MM.1S (cell line): ENCODE results near the gene SPC24.

Experiments used
- DNase-seq: peaks from one replicate; pipeline ENCODE4 v3.0.0-alpha.2; 2015
- H2AFZ ChIP-seq: fragments of 300-600 bp; sonication (generic); 2 replicates; pipeline ENCODE4 v1.6.0; 2016; ENCODE audit warnings: antibody characterized with exemption, low read length
- H3F3A ChIP-seq: fragments of 300-600 bp; sonication (generic); 2 replicates; pipeline ENCODE4 v1.6.1; 2016; ENCODE audit warnings: mild to moderate bottlenecking, antibody characterized with exemption, low read length, moderate library complexity, mixed read lengths; ENCODE audit not compliant: insufficient read depth
- H3K27ac ChIP-seq: fragments of 300-600 bp; sonication (generic); 2 replicates; pipeline ENCODE4 v1.5.1; 2016; ENCODE audit warnings: mild to moderate bottlenecking, low read length
- H3K27me3 ChIP-seq: fragments of 300-600 bp; sonication (generic); replicated peaks from 2 replicates; pipeline ENCODE4 v1.6.0; 2016; ENCODE audit warnings: low read length; ENCODE audit not compliant: insufficient read depth
- H3K36me3 ChIP-seq: fragments of 300-600 bp; sonication (generic); replicated peaks from 2 replicates; pipeline ENCODE4 v1.6.1; 2016; ENCODE audit warnings: mild to moderate bottlenecking, low read length, mixed read lengths; ENCODE audit not compliant: insufficient read depth
- H3K4me1 ChIP-seq: fragments of 300-600 bp; sonication (generic); 2 replicates; pipeline ENCODE4 v1.6.1; 2016; ENCODE audit warnings: low read length, mixed read lengths
- H3K4me2 ChIP-seq: fragments of 300-600 bp; sonication (generic); 2 replicates; pipeline ENCODE4 v1.6.0; 2016; ENCODE audit warnings: low read depth, low read length
- H3K4me3 ChIP-seq: fragments of 300-600 bp; sonication (generic); 2 replicates; pipeline ENCODE4 v1.5.1; 2016; ENCODE audit warnings: low read length, mixed read lengths
- H3K79me2 ChIP-seq: fragments of 300-600 bp; sonication (generic); 2 replicates; pipeline ENCODE4 v1.6.1; 2016; ENCODE audit warnings: mixed run types, low read length, mixed read lengths
- H3K9ac ChIP-seq: fragments of 300-600 bp; sonication (generic); 2 replicates; pipeline ENCODE4 v1.6.1; 2016; ENCODE audit warnings: low read length, mixed read lengths
- H3K9me2 ChIP-seq: fragments of 300-600 bp; sonication (generic); replicated peaks from 2 replicates; pipeline ENCODE4 v1.6.1; 2016; ENCODE audit warnings: mild to moderate bottlenecking, low read length, mixed read lengths; ENCODE audit not compliant: insufficient read depth
- H3K9me3 ChIP-seq: fragments of 300-600 bp; sonication (generic); replicated peaks from 2 replicates; pipeline ENCODE4 v1.6.1; 2016; ENCODE audit warnings: mild to moderate bottlenecking, low read length, mixed read lengths; ENCODE audit not compliant: insufficient read depth
- H4K20me1 ChIP-seq: fragments of 300-600 bp; sonication (generic); 2 replicates; pipeline ENCODE4 v1.6.1; 2016; ENCODE audit warnings: mild to moderate bottlenecking, low read length, moderate library complexity, mixed read lengths; ENCODE audit not compliant: insufficient read depth
- CTCF ChIP-seq: fragments of 300-600 bp; sonication (generic); IDR thresholded peaks from 2 replicates; pipeline ENCODE4 v1.5.1; 2016; ENCODE audit warnings: antibody characterized with exemption, low read length, mixed read lengths
- EZH2 ChIP-seq: fragments of 300-600 bp; sonication (generic); optimal IDR thresholded peaks from 2 replicates; pipeline ENCODE3; 2017; ENCODE audit warnings: low read depth, mild to moderate bottlenecking, antibody characterized with exemption, low read length, mixed read lengths
- EZH2phosphoT487 ChIP-seq: fragments of 300-600 bp; sonication (generic); IDR thresholded peaks from 2 replicates; pipeline ENCODE4 v1.6.1; 2018; ENCODE audit warnings: antibody characterized with exemption, low read length

The SPC24 gene

GRCh38 chr19:11111117-11111770 lies 44.3 kb downstream of the SPC24 start:
- no peaks in the 10 kb centered on the region for H3K27me3 ChIP-seq
- no peak overlapping the region for H3K4me3 ChIP-seq
- peaks cover 59% of the 10 kb centered on the region for H3K79me2 ChIP-seq
- H3K4me1 ChIP-seq = peaks cover 9% of the 10 kb centered on the region
- H3F3A ChIP-seq = peaks cover 24% of the 10 kb centered on the region; the same call in 1 of the 2 replicates
- DNase-seq = no peak
- no peak overlapping the region for H2AFZ ChIP-seq
- TF ChIP-seq CTCF (no peak), EZH2phosphoT487 (no peak), EZH2 (no peak)
- H3K9ac ChIP-seq = no peak overlapping the region
- H3K9me2 ChIP-seq = no peaks in the 10 kb centered on the region
- H3K4me2 ChIP-seq = no peak overlapping the region
- peaks cover 31% of the 10 kb centered on the region for H3K36me3 ChIP-seq
- H3K27ac ChIP-seq = no peak overlapping the region
- H3K9me3 ChIP-seq = no peaks in the 10 kb centered on the region
- peaks cover 9% of the 10 kb centered on the region for H4K20me1 ChIP-seq

GRCh38 chr19:11108746-11109145 lies 46.8 kb downstream of the SPC24 start:
- H3K27me3 ChIP-seq = no peaks in the 10 kb centered on the region
- no peaks in the 10 kb centered on the region for H3K9me3 ChIP-seq
- peaks cover 9% of the 10 kb centered on the region for H3K4me1 ChIP-seq
- TF ChIP-seq EZH2 = no peak
- no peak for TF ChIP-seq CTCF
- no peak for TF ChIP-seq EZH2phosphoT487
- H3K4me2 ChIP-seq = no peak overlapping the region
- no peaks in the 10 kb centered on the region for H3K9me2 ChIP-seq
- H3K4me3 ChIP-seq = no peak overlapping the region
- no peak overlapping the region for H3K27ac ChIP-seq
- H3K36me3 ChIP-seq = peaks cover 31% of the 10 kb centered on the region
- DNase-seq = no peak
- H2AFZ ChIP-seq = no peak overlapping the region
- peaks cover 18% of the 10 kb centered on the region; the same call in 1 of the 2 replicates for H3F3A ChIP-seq
- H3K9ac ChIP-seq = no peak overlapping the region
- peaks cover 70% of the 10 kb centered on the region for H3K79me2 ChIP-seq
- peaks cover 16% of the 10 kb centered on the region for H4K20me1 ChIP-seq

GRCh38 chr19:11106477-11106876 lies 49.1 kb downstream of the SPC24 start:
- Histone ChIP-seq H2AFZ (no peak overlapping the region), H3K9ac (no peak overlapping the region), H3K4me1 (no peaks in the 10 kb centered on the region), H3K36me3 (peaks cover 25% of the 10 kb centered on the region), H3K9me2 (no peaks in the 10 kb centered on the region), H3K27ac (no peak overlapping the region), H3F3A (peaks cover 11% of the 10 kb centered on the region; the same call in 1 of the 2 replicates), H3K4me2 (no peak overlapping the region), H4K20me1 (peaks cover 10% of the 10 kb centered on the region), H3K79me2 (peaks cover 73% of the 10 kb centered on the region), H3K9me3 (no peaks in the 10 kb centered on the region), H3K27me3 (no peaks in the 10 kb centered on the region), H3K4me3 (no peak overlapping the region)
- DNase-seq = no peak
- TF ChIP-seq EZH2phosphoT487 (no peak), CTCF (no peak), EZH2 (no peak)
